Type B pancreatic cell (in vitro differentiated cells): ENCODE data around the gene FXYD4. TPM values are rescaled to one million over a fixed set of nuclear protein-coding genes. Genes with fewer than 3 reads are reported as not detected.
A peak's percentile ranks its signal among the peaks of the same experiment; 100 is the strongest.

Experiments
- DNase-seq: peaks from one replicate; pipeline ENCODE4 v3.0.0; 2021; ENCODE audit warnings: mixed read lengths; ENCODE audit not compliant: unreplicated experiment; ENCODE audit errors: extremely low spot score
- H3K27ac Mint-ChIP-seq: 2 replicates; pipeline ENCODE4 v1.8.0; 2021; ENCODE audit warnings: mild to moderate bottlenecking, mixed read lengths
- H3K27me3 Mint-ChIP-seq: 2 replicates; pipeline ENCODE4 v1.8.0; 2021; ENCODE audit warnings: mixed read lengths
- H3K36me3 Mint-ChIP-seq: 2 replicates; pipeline ENCODE4 v1.8.0; 2021; ENCODE audit warnings: mixed read lengths
- H3K4me1 Mint-ChIP-seq: one replicate; pipeline ENCODE4 v1.8.0; 2021; ENCODE audit warnings: mixed read lengths; ENCODE audit not compliant: unreplicated experiment
- H3K4me3 Mint-ChIP-seq: 2 replicates; pipeline ENCODE4 v1.8.0; 2021; ENCODE audit warnings: mild to moderate bottlenecking, mixed read lengths
- H3K9me3 Mint-ChIP-seq: 2 replicates; pipeline ENCODE4 v1.8.0; 2021; ENCODE audit warnings: mixed read lengths
- total RNA-seq: library from RNA; stranded (reverse); gene quantifications from 2 replicates; pipeline ENCODE4 v1.2.1, GENCODE V29; 2021; ENCODE audit warnings: low replicate concordance
- TF ChIP-seq, protein P1 (sequence below): fragments of 200-600 bp; sonication (generic); conservative IDR thresholded peaks from 2 replicates; pipeline ENCODE4 v1.5.0; 2021; ENCODE audit warnings: antibody characterized with exemption, mild to moderate bottlenecking

FXYD4 gene
- total RNA-seq, 1 donor from 2014 or later = 0.97 TPM

- H3K4me1 Mint-ChIP-seq = peaks cover 9% of the 10 kb centered on the region
- no peak overlapping the region for H3K4me3 Mint-ChIP-seq
- no peaks in the 10 kb centered on the region for H3K36me3 Mint-ChIP-seq
- H3K27ac Mint-ChIP-seq = peak overlapping the region; percentile 85
- H3K27me3 Mint-ChIP-seq = no peaks in the 10 kb centered on the region
- TF ChIP-seq, protein P1, sequence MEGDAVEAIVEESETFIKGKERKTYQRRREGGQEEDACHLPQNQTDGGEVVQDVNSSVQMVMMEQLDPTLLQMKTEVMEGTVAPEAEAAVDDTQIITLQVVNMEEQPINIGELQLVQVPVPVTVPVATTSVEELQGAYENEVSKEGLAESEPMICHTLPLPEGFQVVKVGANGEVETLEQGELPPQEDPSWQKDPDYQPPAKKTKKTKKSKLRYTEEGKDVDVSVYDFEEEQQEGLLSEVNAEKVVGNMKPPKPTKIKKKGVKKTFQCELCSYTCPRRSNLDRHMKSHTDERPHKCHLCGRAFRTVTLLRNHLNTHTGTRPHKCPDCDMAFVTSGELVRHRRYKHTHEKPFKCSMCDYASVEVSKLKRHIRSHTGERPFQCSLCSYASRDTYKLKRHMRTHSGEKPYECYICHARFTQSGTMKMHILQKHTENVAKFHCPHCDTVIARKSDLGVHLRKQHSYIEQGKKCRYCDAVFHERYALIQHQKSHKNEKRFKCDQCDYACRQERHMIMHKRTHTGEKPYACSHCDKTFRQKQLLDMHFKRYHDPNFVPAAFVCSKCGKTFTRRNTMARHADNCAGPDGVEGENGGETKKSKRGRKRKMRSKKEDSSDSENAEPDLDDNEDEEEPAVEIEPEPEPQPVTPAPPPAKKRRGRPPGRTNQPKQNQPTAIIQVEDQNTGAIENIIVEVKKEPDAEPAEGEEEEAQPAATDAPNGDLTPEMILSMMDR = no peak
- DNase-seq = no peak
- H3K9me3 Mint-ChIP-seq = no peaks in the 10 kb centered on the region
Observed at GRCh38 chr10:43376828-43377423, 5.5 kb downstream of the FXYD4 start.

DNA sequence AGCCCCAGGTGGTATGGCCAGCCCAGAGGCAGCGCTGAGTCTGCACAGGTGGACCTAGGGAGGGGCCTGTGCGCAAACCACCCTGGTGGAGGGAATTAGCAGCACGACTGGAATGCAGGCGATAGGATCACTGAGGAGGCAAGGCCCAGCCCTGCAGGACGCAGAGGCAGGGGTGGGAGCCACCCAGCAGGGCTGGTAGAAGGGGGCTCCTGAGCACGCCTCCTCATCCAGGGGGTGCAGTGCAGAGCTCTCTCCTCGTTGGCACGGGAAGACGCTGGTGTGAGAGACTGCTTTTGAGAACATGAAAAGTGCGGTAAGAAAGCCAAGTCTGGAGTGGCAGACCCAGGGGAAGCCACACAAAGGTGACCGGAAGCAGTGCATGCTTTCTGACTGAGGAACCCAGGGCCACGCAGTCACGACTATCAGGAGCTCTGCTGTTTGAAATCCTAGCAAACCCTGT lies 6.0 kb downstream of the FXYD4 start:
- Mint-ChIP-seq H3K4me3 (no peak overlapping the region), H3K27ac (peak overlapping the region; percentile 85), H3K36me3 (no peaks in the 10 kb centered on the region), H3K9me3 (no peaks in the 10 kb centered on the region), H3K27me3 (no peaks in the 10 kb centered on the region), H3K4me1 (peaks cover 9% of the 10 kb centered on the region)
- no peak for DNase-seq
- TF ChIP-seq, protein P1 = peak; percentile 45

DNA sequence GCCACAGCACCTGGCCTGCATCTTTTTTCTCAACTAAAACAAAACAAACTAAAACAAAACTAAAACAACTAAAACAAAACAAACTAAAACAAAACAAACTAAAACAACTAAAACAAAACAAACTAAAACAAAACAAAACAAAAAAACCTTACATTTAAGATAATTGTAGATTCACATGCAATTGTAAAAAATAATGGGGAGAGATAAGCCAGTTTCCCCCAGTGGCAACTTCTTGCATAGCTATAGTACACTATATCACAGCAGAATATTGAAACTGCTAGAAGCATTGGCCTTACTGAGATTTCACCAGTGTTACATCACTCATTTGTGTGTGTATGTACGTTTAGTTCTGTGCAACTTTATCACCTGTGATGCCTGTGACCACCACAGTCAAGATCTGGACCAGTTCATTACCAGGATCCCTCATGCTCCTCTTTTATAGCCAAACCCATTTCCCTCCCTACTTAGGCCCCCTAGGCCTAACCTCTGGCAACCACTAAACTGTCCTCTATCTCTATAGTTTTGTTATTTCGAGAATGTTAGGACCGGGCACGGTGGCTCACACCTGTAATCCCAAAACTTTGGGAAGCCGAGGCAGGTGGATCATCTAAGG lies 9.3 kb downstream of the FXYD4 start:
- peak overlapping the region; percentile 90 for H3K27ac Mint-ChIP-seq
- no peaks in the 10 kb centered on the region for H3K27me3 Mint-ChIP-seq
- peaks cover 7% of the 10 kb centered on the region for H3K4me1 Mint-ChIP-seq
- H3K9me3 Mint-ChIP-seq = no peaks in the 10 kb centered on the region
- H3K36me3 Mint-ChIP-seq = no peaks in the 10 kb centered on the region
- DNase-seq = no peak
- TF ChIP-seq, protein P1 = peak; percentile 52
- no peak overlapping the region for H3K4me3 Mint-ChIP-seq

GRCh38 chr10:43383204-43383971 lies 12.0 kb downstream of the FXYD4 start:
- TF ChIP-seq, protein P1 = no peak
- Mint-ChIP-seq H3K4me1 (peaks cover 3% of the 10 kb centered on the region), H3K4me3 (no peak overlapping the region), H3K27me3 (no peaks in the 10 kb centered on the region), H3K9me3 (no peaks in the 10 kb centered on the region), H3K36me3 (peaks cover 18% of the 10 kb centered on the region), H3K27ac (no peak overlapping the region)
- DNase-seq = no peak

GRCh38 chr10:43384252-43385221 lies 13.1 kb downstream of the FXYD4 start:
- Mint-ChIP-seq H3K27ac (no peak overlapping the region), H3K4me3 (no peak overlapping the region)

More at GRCh38 chr10:43384252-43385221, 13.1 kb downstream of the FXYD4 start:
- Mint-ChIP-seq H3K9me3 (no peaks in the 10 kb centered on the region), H3K36me3 (peaks cover 23% of the 10 kb centered on the region), H3K4me1 (peaks cover 5% of the 10 kb centered on the region), H3K27me3 (no peaks in the 10 kb centered on the region)
- TF ChIP-seq, protein P1 = no peak
- DNase-seq = no peak
